Lower lobe of right lung (tissue), 2 donors: Measurements from ENCODE around the gene SH3PXD2A. TPM values are rescaled to one million over a fixed set of nuclear protein-coding genes. Genes with fewer than 3 reads are reported as not detected.

ENCODE experiments used
- ATAC-seq, 2 donors: fragments of 200-7000 bp; cut with Tn5 transposase; one replicate each; pipeline ENCODE4 v1.9.1; 2020 to 2022; ENCODE audit warnings: mild to moderate bottlenecking in 2 of 2, moderate library complexity in 2 of 2
- DNase-seq: peaks from one replicate; pipeline ENCODE4 v3.0.0-alpha.2; 2020
- H3K27ac ChIP-seq: fragments of 200-600 bp; one replicate; pipeline ENCODE4 v1.8.0; 2022
- H3K27me3 ChIP-seq: fragments of 200-600 bp; one replicate; pipeline ENCODE4 v1.8.0; 2022; ENCODE audit warnings: low read depth
- H3K36me3 ChIP-seq: fragments of 200-600 bp; one replicate; pipeline ENCODE4 v1.8.0; 2022; ENCODE audit warnings: mild to moderate bottlenecking
- H3K4me1 ChIP-seq: fragments of 200-600 bp; one replicate; pipeline ENCODE4 v1.8.0; 2022
- H3K4me3 ChIP-seq: fragments of 200-600 bp; one replicate; pipeline ENCODE4 v1.8.0; 2022; ENCODE audit warnings: mild to moderate bottlenecking
- H3K9me3 ChIP-seq: fragments of 200-600 bp; one replicate; pipeline ENCODE4 v1.8.0; 2022
- intact Hi-C: fragments of 100-400 bp; cut with DNase I; formaldehyde crosslinking; loops from one replicate; pipeline ENCODE4 v1.11.0; 2022
- total RNA-seq: library from RNA; stranded (reverse); fragmentation: NEBNext Ultra II Directional; extraction: Animal tissue kit (Norgen Biotek cat#: 25700); gene quantifications from one replicate; pipeline ENCODE4 v1.2.1, GENCODE V29; 2021
- TF ChIP-seq, protein P1 (sequence below): fragments of 200-600 bp; IDR thresholded peaks from one replicate; pipeline ENCODE4 v1.8.0; 2022; ENCODE audit warnings: antibody characterized with exemption, mild to moderate bottlenecking
- donor health status: DM: no; HTN: yes; CAD: no; lungs with severe emphysema.

The SH3PXD2A gene
- total RNA-seq, 1 donor from 2014 or later = 34.8 TPM

DNA sequence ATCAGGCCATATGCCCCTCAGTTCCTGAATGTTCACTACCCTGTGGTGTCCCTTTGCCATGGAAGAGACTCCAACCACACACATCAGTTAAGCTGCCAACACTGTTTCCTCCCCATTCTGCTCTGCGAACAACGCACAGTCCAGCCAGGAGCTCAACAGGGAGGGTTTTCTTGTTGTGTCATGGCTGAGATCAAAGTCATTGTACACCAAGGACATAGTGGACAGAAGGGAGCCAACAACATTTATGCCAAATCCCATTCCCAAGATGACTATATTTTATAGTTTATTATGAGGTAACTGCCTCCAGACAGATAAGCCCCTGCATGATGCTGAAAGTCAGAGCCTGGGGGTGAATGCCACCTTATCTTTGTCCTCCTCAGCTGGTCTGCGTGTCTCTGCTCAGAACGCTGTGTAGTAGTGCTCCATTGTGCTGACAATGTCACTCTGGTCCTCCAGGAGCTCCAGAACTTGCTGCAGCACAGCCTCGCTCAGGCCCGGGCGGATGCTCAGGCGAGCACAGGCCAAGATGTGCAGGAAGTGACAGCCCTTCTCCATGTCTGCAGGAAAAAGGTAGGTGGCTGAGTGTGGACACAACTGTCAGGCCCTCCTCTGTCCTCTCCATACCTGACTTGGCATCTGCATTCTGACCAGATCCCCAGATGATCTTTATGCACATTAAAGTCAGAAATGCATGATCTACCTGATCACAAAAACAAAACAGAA lies 27.1 kb upstream of the SH3PXD2A start:
- peaks cover 7% of the 10 kb centered on the region for H3K4me1 ChIP-seq
- no peak for ATAC-seq
- peaks cover 100% of the 10 kb centered on the region for H3K36me3 ChIP-seq
- no peaks in the 10 kb centered on the region for H3K27me3 ChIP-seq
- DNase-seq = no peak
- intact Hi-C loops = no loop called here
- no peak overlapping the region for H3K27ac ChIP-seq
- no peak overlapping the region for H3K4me3 ChIP-seq
- no peaks in the 10 kb centered on the region for H3K9me3 ChIP-seq
- TF ChIP-seq, protein P1, sequence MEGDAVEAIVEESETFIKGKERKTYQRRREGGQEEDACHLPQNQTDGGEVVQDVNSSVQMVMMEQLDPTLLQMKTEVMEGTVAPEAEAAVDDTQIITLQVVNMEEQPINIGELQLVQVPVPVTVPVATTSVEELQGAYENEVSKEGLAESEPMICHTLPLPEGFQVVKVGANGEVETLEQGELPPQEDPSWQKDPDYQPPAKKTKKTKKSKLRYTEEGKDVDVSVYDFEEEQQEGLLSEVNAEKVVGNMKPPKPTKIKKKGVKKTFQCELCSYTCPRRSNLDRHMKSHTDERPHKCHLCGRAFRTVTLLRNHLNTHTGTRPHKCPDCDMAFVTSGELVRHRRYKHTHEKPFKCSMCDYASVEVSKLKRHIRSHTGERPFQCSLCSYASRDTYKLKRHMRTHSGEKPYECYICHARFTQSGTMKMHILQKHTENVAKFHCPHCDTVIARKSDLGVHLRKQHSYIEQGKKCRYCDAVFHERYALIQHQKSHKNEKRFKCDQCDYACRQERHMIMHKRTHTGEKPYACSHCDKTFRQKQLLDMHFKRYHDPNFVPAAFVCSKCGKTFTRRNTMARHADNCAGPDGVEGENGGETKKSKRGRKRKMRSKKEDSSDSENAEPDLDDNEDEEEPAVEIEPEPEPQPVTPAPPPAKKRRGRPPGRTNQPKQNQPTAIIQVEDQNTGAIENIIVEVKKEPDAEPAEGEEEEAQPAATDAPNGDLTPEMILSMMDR = no peak

DNA sequence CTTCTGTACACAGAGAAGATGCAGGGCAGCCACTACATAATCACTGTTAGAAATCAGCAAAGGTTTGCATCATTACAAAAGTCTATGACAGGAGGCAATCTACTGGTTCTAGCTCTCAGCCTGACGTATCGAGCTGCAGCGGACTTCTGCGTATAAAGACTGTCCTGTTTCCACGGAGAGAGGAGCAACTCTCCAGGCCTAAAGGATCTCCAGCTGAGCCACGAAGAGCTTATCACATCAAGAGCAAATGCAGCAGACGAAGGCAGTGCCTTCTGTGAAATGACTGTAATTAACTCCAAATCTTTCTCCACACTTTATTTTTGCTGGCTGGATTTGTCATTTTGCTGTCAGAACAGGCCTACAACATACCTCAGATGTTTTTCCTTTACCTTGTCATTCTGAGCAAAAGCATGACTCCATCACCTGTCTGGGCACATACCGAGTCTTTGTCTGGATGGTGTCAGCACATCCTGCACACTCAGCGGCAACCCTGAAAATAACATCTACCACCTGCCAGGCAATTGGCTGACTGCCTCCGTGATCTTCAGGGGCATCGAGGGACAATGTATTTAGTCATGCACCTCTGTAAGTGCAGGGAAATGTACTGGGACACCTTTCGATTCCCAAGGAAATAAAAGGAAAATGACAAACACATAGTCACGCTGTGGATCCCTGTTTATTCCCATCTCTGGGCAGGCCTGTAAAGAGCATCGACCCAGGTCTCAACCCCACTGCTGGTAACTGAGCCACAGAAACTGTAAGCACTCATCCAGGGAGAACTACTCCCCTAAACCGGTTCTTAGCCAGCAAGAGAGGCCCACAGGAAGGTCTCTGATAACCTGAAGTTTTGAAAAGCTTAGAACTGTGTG lies 26.3 kb upstream of the SH3PXD2A start:
- TF ChIP-seq, protein P1 = no peak
- Histone ChIP-seq H3K36me3 (peaks cover 100% of the 10 kb centered on the region), H3K9me3 (no peaks in the 10 kb centered on the region), H3K4me1 (peaks cover 7% of the 10 kb centered on the region), H3K27ac (no peak overlapping the region), H3K4me3 (no peak overlapping the region), H3K27me3 (no peaks in the 10 kb centered on the region)
- DNase-seq (no peak), ATAC-seq (no peak)
- intact Hi-C loops = no loop called here

DNA sequence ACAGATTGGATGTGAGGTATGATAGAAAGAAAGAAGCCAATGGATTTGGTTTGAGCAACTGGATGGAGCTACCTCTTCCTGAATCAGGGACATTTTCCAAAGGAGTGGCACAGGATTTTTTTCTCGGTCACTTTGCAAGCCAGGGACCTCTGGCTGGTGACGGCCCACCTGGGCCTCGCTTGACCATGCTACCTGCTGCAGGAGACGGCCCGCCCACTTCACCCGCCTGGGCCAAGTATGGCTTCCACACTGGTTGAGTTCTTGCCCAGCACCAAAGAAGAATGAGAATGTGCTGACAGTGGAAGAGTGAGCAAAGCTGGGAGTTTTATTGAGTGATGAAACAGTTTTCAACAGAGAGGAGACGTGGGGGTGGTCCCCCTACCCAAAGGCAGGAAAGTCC lies 24.5 kb upstream of the SH3PXD2A start:
- TF ChIP-seq, protein P1 = no peak
- Histone ChIP-seq H3K9me3 (no peaks in the 10 kb centered on the region), H3K36me3 (peaks cover 83% of the 10 kb centered on the region), H3K4me3 (no peak overlapping the region), H3K27ac (no peak overlapping the region), H3K27me3 (no peaks in the 10 kb centered on the region), H3K4me1 (peaks cover 6% of the 10 kb centered on the region)
- intact Hi-C loops = no loop called here
- DNase-seq (no peak), ATAC-seq (no peak)

DNA sequence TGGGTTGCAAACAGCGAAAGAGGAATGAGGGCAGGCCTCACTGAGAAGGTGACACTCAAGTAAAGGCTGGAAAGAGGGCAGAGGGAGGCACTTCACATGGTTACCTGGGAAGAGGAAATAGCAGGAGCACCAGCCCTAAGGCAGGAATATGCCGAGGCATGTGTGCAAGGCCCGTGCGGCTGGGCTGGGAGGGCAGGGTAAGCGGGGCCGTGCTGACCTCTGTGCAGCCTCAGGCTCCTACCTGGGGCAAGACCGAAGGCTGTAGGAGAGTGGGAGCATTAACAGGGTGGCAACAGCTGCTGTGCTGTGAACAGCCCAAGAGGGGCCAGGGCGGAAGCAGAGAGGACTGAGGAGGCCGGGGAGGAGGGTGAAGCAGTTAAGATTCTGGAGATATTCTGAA lies 24.0 kb upstream of the SH3PXD2A start:
- peaks cover 80% of the 10 kb centered on the region for H3K36me3 ChIP-seq
- no peak overlapping the region for H3K4me3 ChIP-seq
- intact Hi-C loops = no loop called here
- H3K9me3 ChIP-seq = no peaks in the 10 kb centered on the region
- no peaks in the 10 kb centered on the region for H3K27me3 ChIP-seq
- H3K4me1 ChIP-seq = peaks cover 6% of the 10 kb centered on the region
- no peak overlapping the region for H3K27ac ChIP-seq
- no peak for DNase-seq
- no peak for ATAC-seq
- TF ChIP-seq, protein P1 = no peak

DNA sequence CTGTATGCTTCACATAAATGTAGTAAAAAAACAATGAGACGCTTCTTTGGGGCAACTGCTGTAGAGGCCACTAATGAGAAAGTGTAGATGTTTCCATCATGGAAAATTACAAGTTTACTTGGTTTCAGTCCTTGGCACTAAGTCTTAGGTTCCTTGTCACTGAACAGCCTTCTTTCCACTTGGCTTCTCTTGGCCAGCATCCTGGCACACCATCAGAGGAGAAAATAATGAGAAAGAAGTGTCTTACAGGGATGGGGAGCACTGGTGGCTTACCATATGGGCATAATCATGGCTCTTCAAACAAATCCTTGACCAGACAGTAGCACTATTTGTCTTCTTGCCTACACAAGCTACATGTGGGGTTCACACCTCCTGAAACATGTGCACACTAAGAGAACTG lies 22.5 kb upstream of the SH3PXD2A start:
- H3K27ac ChIP-seq = no peak overlapping the region
- intact Hi-C loops = no loop called here
- H3K27me3 ChIP-seq = no peaks in the 10 kb centered on the region
- peaks cover 76% of the 10 kb centered on the region for H3K36me3 ChIP-seq
- no peak overlapping the region for H3K4me3 ChIP-seq
- DNase-seq (no peak), ATAC-seq (no peak)
- no peaks in the 10 kb centered on the region for H3K9me3 ChIP-seq
- peaks cover 12% of the 10 kb centered on the region for H3K4me1 ChIP-seq
- TF ChIP-seq, protein P1 = no peak
